SK-N-SH treated with all-trans-retinoic acid at 6 μM for 48 hours (cell line): ENCODE results near the gene IQCM.

Experiments used
- ARNTL ChIP-seq: fragments of 450-650 bp; formaldehyde crosslinking; IDR thresholded peaks from 2 replicates; pipeline ENCODE4 v1.5.0; 2020; ENCODE audit warnings: low read depth, mild to moderate bottlenecking, moderate library complexity, borderline replicate concordance
- BACH2 ChIP-seq: fragments of 250-450 bp; sonication (Bioruptor Pico); IDR thresholded peaks from 2 replicates; pipeline ENCODE4 v1.9.0; 2021; ENCODE audit warnings: mild to moderate bottlenecking, borderline replicate concordance
- CSDC2 ChIP-seq: fragments of 250-450 bp; sonication (Bioruptor Pico); IDR thresholded peaks from 2 replicates; pipeline ENCODE4 v1.5.0; 2020; ENCODE audit warnings: mild to moderate bottlenecking, moderate library complexity
- GLIS3 ChIP-seq: fragments of 250-450 bp; sonication (Bioruptor Pico); IDR thresholded peaks from 2 replicates; pipeline ENCODE4 v1.5.0; 2020; ENCODE audit warnings: mild to moderate bottlenecking, moderate library complexity
- ISL1 ChIP-seq: fragments of 250-450 bp; sonication (Bioruptor Pico); IDR thresholded peaks from 2 replicates; pipeline ENCODE4 v2.1.2; 2022; ENCODE audit warnings: mild to moderate bottlenecking, moderate library complexity
- PATZ1 ChIP-seq: fragments of 250-450 bp; sonication (Bioruptor Pico); IDR thresholded peaks from 2 replicates; pipeline ENCODE4 v1.8.0; 2020; ENCODE audit warnings: mild to moderate bottlenecking, moderate library complexity, borderline replicate concordance
- RARB ChIP-seq: fragments of 250-450 bp; sonication (Bioruptor Pico); IDR thresholded peaks from 2 replicates; pipeline ENCODE4 v1.8.0; 2021; ENCODE audit warnings: mild to moderate bottlenecking, moderate library complexity
- SNAI2 ChIP-seq: fragments of 250-450 bp; sonication (Bioruptor Pico); IDR thresholded peaks from 2 replicates; pipeline ENCODE4 v1.5.0; 2020; ENCODE audit warnings: mild to moderate bottlenecking, moderate library complexity
- TSHZ2 ChIP-seq: fragments of 250-450 bp; sonication (Bioruptor Pico); IDR thresholded peaks from 2 replicates; pipeline ENCODE4 v1.5.0; 2020; ENCODE audit warnings: mild to moderate bottlenecking, moderate library complexity
- ZFP30 ChIP-seq: fragments of 450-650 bp; formaldehyde crosslinking; IDR thresholded peaks from 2 replicates; pipeline ENCODE4 v1.5.0; 2022; ENCODE audit warnings: mild to moderate bottlenecking, moderate library complexity
- ZNF565 ChIP-seq: fragments of 450-650 bp; formaldehyde crosslinking; conservative IDR thresholded peaks from 2 replicates; pipeline ENCODE4 v1.5.0; 2020; ENCODE audit warnings: low read depth, mild to moderate bottlenecking, moderate library complexity
- ZNF8 ChIP-seq: fragments of 450-650 bp; formaldehyde crosslinking; IDR thresholded peaks from 2 replicates; pipeline ENCODE4 v1.5.0; 2020; ENCODE audit warnings: mild to moderate bottlenecking, moderate library complexity

- TF ChIP-seq BACH2 (CRISPR knock-in tag) = no peak
- TF ChIP-seq RARB (CRISPR knock-in tag) = no peak
- no peak for TF ChIP-seq TSHZ2 (CRISPR knock-in tag)
- TF ChIP-seq SNAI2 (CRISPR knock-in tag) = no peak
- no peak for TF ChIP-seq PATZ1 (CRISPR knock-in tag)
- no peak for TF ChIP-seq ZNF8 (CRISPR knock-in tag)
- no peak for TF ChIP-seq GLIS3
- TF ChIP-seq ZFP30 (CRISPR knock-in tag) = no peak
- no peak for TF ChIP-seq ARNTL (CRISPR knock-in tag)
- no peak for TF ChIP-seq ZNF565 (CRISPR knock-in tag)
- TF ChIP-seq CSDC2 (CRISPR knock-in tag) = no peak
- TF ChIP-seq ISL1 (CRISPR knock-in tag) = no peak
Measured at GRCh38 chr4:149344436-149344835, 471.2 kb downstream of the IQCM start.
